ENCODE measurements around the gene NFIL3. TPM values are rescaled to one million over a fixed set of nuclear protein-coding genes. Genes with fewer than 3 reads are reported as not detected.
"Not testable (repeated sequence)": the region's sequence is repeated elsewhere in the genome, so short reads cannot be mapped to it uniquely, and the experiment has no call there.

The NFIL3 gene, protein sequence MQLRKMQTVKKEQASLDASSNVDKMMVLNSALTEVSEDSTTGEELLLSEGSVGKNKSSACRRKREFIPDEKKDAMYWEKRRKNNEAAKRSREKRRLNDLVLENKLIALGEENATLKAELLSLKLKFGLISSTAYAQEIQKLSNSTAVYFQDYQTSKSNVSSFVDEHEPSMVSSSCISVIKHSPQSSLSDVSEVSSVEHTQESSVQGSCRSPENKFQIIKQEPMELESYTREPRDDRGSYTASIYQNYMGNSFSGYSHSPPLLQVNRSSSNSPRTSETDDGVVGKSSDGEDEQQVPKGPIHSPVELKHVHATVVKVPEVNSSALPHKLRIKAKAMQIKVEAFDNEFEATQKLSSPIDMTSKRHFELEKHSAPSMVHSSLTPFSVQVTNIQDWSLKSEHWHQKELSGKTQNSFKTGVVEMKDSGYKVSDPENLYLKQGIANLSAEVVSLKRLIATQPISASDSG
- 10 to 100 TPM; 47.8 to 64.3 (median 61.2) TPM for total RNA-seq

DNA sequence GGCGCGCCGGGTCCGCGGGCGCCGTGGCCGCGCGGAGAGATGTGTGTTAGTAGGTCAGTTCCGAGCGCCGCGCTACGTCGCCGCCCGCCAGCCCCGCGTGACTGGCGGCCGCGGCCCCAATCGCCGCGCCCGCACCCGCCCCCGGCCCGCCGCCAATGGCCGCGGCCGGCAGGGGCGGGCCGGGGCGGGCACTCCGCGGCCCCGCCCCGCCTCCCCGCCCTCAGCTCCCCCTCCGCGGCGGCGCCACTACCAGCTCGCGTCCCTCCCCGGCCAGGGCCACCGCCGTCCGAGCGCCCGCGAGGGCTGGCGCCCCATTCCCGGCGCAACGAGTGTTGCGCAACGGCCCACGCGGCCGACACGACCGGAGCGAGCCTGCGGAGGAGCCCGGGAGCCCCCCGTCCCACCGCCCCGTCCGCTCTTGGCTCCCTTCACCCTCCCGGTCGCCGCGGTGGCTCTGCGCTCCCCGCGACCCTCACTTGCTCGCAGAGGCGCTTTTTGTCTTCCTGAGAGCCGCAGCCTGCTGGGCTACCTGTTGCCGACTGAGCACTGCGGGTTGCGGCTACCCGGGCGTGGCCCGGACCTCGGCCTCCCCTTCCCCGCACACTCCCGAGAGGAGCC, at the start of gene NFIL3:
TSS of gene NFIL3 (minus strand) at position 48 of the 618 bp plus-strand sequence. CDS start 13,098 bp downstream, outside the sequence.
- peaks cover 60% of the 10 kb centered on the region for H3K4me1 Mint-ChIP-seq (ENCODE audit: low read depth)

DNA sequence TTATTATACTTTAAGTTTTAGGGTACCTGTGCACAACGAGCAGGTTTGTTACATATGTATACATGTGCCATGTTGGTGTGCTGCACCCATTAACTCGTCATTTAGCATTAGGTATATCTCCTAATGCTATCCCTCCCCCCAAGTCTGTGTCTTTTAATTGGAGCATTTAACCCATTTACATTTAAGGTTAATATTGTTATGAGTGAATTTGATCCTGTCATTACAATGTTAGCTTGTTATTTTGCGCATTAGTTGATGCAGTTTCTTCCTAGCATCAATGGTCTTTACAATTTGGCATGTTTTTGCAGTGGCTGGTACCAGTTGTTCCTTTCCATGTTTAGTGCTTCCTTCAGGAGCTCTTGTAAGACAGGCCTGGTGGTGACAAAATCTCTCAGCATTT, 47.9 kb upstream of the NFIL3 start:
- ATAC-seq; DNase-seq; H3K36me3 Mint-ChIP-seq (ENCODE audit: insufficient read depth); H3K9me3 Mint-ChIP-seq; H3K4me1 Mint-ChIP-seq (ENCODE audit: low read depth); H3K4me3 Mint-ChIP-seq: not testable (repeated sequence)
- peaks cover 29% of the 10 kb centered on the region for H3K27me3 Mint-ChIP-seq (ENCODE audit: low read depth)

More for the DNA sequence above, at the start of gene NFIL3:
- peak; percentile 84 to 85 for ATAC-seq
- H3K36me3 Mint-ChIP-seq (ENCODE audit: insufficient read depth) = peaks cover 4% of the 10 kb centered on the region
- peak within 1 kb of the TSS; percentile 96 for H3K4me3 Mint-ChIP-seq
- peak; percentile 55 for DNase-seq
- H3K9me3 Mint-ChIP-seq = no peaks in the 10 kb centered on the region
- H3K27me3 Mint-ChIP-seq (ENCODE audit: low read depth) = peaks cover 29% of the 10 kb centered on the region

DNA sequence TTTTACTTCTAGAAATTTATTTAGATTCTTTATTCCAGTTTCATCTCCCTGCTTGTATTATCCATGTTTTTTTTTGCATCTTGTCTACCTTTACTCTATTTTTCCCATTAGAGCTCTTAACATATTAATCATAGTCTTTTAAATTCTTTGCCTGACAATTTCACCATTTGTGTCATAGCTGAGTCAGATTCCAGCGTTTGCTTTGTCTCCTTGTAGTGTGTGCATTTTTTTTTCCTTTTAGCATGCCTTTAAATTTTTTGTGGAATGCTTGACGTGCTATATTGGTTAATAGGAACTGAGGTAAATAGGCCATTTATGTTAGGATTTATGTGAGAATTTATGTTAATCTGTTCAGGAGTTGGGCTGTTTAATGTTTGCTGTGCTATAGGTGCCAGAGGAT, 41.8 kb upstream of the NFIL3 start:
- ATAC-seq = no peak

DNA sequence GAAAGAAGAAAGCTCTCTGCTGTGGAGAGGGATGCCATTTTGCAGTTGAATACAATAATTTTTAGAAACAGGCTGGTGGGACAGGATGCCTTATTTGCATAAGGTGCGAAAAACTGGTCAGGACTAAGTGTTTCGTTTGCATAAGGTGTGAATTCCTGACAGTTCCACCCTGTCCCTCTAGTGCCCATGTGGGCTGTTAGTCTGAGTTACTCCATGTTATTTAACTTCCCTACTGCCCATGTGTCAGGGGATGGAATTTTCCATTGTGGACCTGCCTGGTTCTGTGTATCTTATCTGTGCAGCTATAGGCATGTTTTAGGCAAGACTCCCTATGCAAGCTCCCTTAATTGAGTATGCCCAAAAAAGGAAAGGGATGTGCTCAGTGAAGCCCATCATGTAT, 35.3 kb upstream of the NFIL3 start:
- H3K27me3 Mint-ChIP-seq (ENCODE audit: low read depth) = peaks cover 14% of the 10 kb centered on the region
- H3K9me3 Mint-ChIP-seq = no peaks in the 10 kb centered on the region
- H3K4me3 Mint-ChIP-seq = no peak overlapping the region
- H3K36me3 Mint-ChIP-seq (ENCODE audit: insufficient read depth) = no peaks in the 10 kb centered on the region
- DNase-seq = no peak
- ATAC-seq = no peak
- no peaks in the 10 kb centered on the region for H3K4me1 Mint-ChIP-seq (ENCODE audit: low read depth)

More for the DNA sequence above, 41.8 kb upstream of the NFIL3 start:
- H3K4me3 Mint-ChIP-seq = no peak overlapping the region
- DNase-seq = no peak
- peaks cover 12% of the 10 kb centered on the region for H3K27me3 Mint-ChIP-seq (ENCODE audit: low read depth)
- H3K4me1 Mint-ChIP-seq (ENCODE audit: low read depth) = no peaks in the 10 kb centered on the region
- peaks cover 15% of the 10 kb centered on the region for H3K9me3 Mint-ChIP-seq
- H3K36me3 Mint-ChIP-seq (ENCODE audit: insufficient read depth) = no peaks in the 10 kb centered on the region

DNA sequence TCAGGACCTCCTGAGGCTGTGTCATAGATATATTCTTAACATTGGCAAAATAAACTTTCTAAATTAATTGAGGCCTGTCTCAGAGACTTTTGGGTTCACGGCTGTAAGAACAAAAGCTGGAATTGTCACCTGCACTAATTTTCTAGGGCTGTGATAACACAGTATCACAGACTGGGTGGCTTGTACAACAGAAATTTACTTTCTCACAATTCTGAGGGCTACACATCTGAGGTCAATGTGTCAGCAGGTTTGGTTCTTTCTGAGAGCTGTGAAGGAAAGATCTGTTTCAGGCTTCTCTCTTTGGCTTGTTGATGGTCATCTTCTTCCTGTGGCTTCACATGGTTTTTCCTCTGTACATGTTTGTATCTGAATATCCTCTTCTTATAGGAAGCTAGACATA, 29.2 kb upstream of the NFIL3 start:
- DNase-seq (no peak), ATAC-seq (no peak)
- Mint-ChIP-seq H3K27me3 (ENCODE audit: low read depth) (peaks cover 22% of the 10 kb centered on the region), H3K4me3 (no peak overlapping the region), H3K9me3 (no peaks in the 10 kb centered on the region), H3K4me1 (ENCODE audit: low read depth) (no peaks in the 10 kb centered on the region), H3K36me3 (ENCODE audit: insufficient read depth) (no peaks in the 10 kb centered on the region)

DNA sequence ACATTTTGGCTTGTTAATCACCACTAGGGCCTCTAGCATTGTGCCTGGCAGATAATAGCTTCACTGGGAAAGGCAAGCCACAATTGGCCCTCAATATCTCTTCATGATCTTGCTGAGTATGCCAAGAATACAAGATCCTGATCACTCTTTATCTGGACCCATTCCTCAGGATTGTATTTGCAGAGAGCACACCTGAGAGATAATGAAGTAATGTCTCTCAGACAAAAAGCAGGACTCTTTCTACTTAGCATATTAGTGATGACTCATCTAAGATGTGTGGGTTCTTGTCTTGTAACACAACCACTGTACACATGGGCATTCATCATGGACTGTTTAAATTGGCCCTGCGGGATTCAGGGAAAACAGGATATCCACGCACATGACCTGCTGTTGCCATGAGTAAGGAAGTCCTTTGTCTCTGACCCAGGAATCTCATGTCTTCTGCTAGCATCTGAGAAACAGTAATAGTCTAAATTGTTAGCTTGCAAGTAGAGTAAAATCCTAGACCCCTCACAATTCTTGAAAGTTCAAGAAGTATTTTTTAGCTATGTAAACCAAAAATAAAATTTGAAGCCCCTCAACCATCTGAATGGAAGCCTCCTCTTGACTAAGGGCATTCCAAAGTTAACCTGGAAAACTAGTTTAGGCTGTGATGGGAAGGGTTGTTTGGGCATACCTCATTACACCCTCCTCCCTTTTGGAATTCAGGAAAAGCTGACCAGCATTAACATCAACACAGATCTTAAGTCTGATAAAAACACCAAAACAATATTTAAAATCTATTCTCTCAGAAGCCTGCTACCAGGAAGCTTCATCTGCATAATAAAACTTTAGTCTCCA, 28.0 kb upstream of the NFIL3 start:
- no peaks in the 10 kb centered on the region for H3K9me3 Mint-ChIP-seq
- no peak for ATAC-seq
- no peak for DNase-seq
- no peaks in the 10 kb centered on the region for H3K36me3 Mint-ChIP-seq (ENCODE audit: insufficient read depth)
- no peaks in the 10 kb centered on the region for H3K4me1 Mint-ChIP-seq (ENCODE audit: low read depth)
- H3K27me3 Mint-ChIP-seq (ENCODE audit: low read depth) = peaks cover 23% of the 10 kb centered on the region
- no peak overlapping the region for H3K4me3 Mint-ChIP-seq

DNA sequence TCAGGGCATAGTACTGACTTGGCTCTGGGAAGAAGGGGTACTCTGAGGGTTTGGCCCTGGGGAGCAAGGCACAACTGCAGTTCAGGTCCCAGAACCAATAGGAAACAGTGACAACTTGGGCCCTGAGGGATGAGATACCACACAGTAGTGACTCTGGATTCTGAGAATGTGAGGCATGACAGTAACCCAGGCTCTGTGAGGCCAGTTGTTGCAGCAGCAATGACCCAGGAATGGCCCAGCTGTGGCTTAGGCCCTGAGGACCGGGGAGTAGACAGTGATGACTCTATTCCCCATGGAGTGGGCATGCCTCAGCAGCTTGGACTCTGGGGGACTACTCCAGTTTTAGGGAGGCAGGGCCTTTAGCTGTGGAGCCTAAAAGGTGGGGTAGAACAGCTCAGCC, 21.5 kb upstream of the NFIL3 start:
- Mint-ChIP-seq H3K4me3 (no peak overlapping the region), H3K36me3 (ENCODE audit: insufficient read depth) (no peaks in the 10 kb centered on the region), H3K9me3 (peaks cover 10% of the 10 kb centered on the region), H3K4me1 (ENCODE audit: low read depth) (no peaks in the 10 kb centered on the region), H3K27me3 (ENCODE audit: low read depth) (peaks cover 28% of the 10 kb centered on the region)
- DNase-seq (no peak), ATAC-seq (no peak)

DNA sequence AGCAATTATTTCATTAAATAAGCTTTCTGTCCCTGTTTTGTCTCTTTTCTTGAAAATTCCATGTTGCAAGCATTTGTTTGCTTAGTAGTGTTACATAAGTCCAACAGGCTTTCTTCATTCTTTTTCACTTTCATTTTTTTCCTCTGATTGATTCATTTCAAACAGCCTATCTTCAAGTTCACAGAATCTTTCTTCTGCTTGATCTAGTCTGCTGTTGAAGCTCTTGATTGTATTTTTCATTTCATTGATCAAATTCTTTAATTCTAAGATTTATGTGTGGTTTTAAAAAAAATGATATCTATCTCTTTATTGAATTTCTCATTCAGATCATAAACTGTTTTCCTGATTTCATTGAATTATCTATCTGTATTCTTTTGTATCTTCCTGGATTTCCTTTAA, 20.4 kb upstream of the NFIL3 start:
- Mint-ChIP-seq H3K4me3 (no peak overlapping the region), H3K4me1 (ENCODE audit: low read depth) (no peaks in the 10 kb centered on the region), H3K9me3 (peaks cover 10% of the 10 kb centered on the region), H3K27me3 (ENCODE audit: low read depth) (peaks cover 32% of the 10 kb centered on the region), H3K36me3 (ENCODE audit: insufficient read depth) (no peaks in the 10 kb centered on the region)
- DNase-seq (no peak), ATAC-seq (no peak)

DNA sequence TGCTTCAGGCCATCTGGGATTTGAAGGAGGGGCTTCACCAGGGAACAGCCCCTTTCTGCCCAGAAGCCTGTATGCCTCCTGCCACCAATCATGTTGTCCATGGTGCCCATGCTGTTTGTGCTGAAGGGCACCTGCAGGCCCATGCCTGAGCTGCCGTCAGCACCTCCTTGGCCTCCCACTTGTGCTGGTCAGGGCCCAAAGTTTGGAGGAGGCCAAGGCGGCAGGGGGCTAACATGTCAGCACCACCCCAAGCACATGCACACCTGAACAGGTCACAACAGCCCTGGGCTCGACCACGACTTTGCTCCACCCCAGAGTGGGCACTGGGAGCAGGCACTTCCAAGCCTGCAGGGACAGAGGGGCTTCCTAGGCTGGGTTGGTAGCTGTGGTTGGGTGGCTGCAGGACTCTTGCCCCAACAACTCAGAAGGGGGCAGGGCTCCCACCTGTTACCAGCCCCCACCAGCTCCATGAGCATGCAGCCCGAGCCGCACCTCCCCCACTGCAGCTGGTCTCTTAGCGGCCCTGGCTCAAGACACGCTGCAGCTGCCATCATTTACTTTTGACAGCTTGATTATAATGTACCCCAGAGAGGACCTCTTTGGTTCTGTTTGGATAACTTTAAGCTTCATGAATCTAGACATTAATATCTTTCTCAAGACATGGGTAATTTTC, 19.8 kb upstream of the NFIL3 start:
- peaks cover 37% of the 10 kb centered on the region for H3K27me3 Mint-ChIP-seq (ENCODE audit: low read depth)
- H3K9me3 Mint-ChIP-seq = peaks cover 10% of the 10 kb centered on the region
- ATAC-seq (no peak), DNase-seq (no peak)
- no peaks in the 10 kb centered on the region for H3K36me3 Mint-ChIP-seq (ENCODE audit: insufficient read depth)
- no peaks in the 10 kb centered on the region for H3K4me1 Mint-ChIP-seq (ENCODE audit: low read depth)
- H3K4me3 Mint-ChIP-seq = no peak overlapping the region

DNA sequence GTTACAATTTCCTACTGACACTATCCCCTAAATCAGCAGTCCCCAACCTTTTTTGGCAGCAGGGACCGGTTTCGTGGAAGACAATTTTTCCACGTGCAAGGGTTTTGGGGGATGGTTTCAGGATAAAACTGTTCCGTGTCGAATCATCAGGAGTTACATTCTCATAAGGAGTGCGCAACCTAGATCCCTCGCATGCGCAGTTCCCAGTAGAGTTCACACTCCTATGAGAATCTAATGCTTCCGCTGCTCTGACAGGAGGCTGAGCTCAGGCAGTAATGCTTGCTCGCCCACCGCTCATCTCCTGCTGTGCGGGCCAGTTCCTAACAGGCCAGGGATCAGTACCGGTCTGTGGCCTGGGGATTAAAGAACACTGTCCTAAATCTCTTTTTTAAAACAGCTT, 13.2 kb upstream of the NFIL3 start:
- Mint-ChIP-seq H3K36me3 (ENCODE audit: insufficient read depth) (no peaks in the 10 kb centered on the region), H3K27me3 (ENCODE audit: low read depth) (peaks cover 18% of the 10 kb centered on the region), H3K9me3 (no peaks in the 10 kb centered on the region), H3K4me1 (ENCODE audit: low read depth) (no peaks in the 10 kb centered on the region), H3K4me3 (no peak overlapping the region)
- ATAC-seq (no peak), DNase-seq (no peak)

DNA sequence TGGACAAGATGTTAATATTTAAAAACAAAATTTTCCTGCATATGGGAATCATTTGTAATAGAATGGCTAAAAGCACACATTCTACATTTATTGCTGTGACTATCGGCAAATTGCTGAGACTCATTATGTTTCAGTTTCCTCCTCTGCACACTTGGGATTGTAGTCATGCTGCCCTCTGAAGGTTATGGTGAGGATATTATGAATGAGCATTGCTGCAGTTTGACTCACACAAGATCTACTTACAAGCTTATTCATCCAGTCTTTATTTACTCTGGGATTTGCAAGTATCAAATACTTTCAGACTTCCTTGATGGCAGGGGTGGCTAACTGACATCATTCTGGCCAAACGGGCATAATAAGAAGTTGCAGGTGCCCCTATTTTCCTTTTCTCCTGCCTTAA, 9.5 kb upstream of the NFIL3 start:
- ATAC-seq = peak; percentile 90 to 96
- Mint-ChIP-seq H3K36me3 (ENCODE audit: insufficient read depth) (no peaks in the 10 kb centered on the region), H3K4me1 (ENCODE audit: low read depth) (peaks cover 4% of the 10 kb centered on the region), H3K9me3 (no peaks in the 10 kb centered on the region), H3K4me3 (no peak overlapping the region), H3K27me3 (ENCODE audit: low read depth) (peaks cover 6% of the 10 kb centered on the region)
- no peak for DNase-seq

DNA sequence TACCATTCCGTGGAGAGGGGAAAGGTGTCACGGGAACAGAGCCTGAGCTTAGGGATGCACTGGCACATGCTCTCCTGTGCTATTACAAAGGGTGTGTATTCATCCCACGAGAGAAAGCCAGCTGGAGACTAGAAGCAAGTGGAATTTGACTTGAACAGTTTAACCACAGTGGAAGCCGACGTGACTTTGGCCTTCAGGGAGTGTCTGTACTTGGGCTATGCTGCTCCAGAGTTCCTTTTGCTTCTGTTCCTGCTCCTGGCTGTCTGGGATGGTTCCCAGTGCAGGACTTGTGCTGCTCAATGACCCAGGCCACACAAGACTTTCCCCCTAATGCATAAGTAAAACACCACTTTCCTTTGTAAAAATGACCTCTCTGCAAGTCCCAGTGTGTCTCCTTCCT, 7.9 kb upstream of the NFIL3 start:
- DNase-seq (no peak), ATAC-seq (no peak)
- Mint-ChIP-seq H3K9me3 (no peaks in the 10 kb centered on the region), H3K36me3 (ENCODE audit: insufficient read depth) (no peaks in the 10 kb centered on the region), H3K27me3 (ENCODE audit: low read depth) (peaks cover 5% of the 10 kb centered on the region), H3K4me3 (no peak overlapping the region), H3K4me1 (ENCODE audit: low read depth) (peaks cover 7% of the 10 kb centered on the region)

DNA sequence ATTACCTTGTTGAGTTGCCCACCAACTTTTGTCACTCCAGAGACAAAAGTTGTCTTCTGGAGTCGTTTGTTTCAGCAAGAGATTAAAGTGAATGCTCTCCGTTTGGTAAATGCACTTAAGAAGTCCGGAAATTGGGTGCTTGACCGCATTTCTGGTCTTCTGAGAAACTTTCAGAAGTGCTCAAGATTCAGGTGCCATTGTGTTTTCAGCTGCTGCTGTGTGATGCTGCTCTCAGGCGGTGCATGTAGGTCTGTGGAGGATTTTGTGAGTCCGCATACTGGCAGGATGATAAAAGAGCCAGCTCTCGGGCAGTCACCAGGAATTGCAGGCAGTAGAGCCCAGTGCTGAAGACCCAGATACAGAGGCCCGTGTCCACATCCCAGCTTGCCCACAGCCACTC, 5.9 kb upstream of the NFIL3 start:
- no peak for DNase-seq
- peaks cover 27% of the 10 kb centered on the region for H3K4me1 Mint-ChIP-seq (ENCODE audit: low read depth)
- no peak for ATAC-seq
- peaks cover 8% of the 10 kb centered on the region for H3K27me3 Mint-ChIP-seq (ENCODE audit: low read depth)
- H3K36me3 Mint-ChIP-seq (ENCODE audit: insufficient read depth) = no peaks in the 10 kb centered on the region
- H3K9me3 Mint-ChIP-seq = no peaks in the 10 kb centered on the region
- H3K4me3 Mint-ChIP-seq = no peak overlapping the region

DNA sequence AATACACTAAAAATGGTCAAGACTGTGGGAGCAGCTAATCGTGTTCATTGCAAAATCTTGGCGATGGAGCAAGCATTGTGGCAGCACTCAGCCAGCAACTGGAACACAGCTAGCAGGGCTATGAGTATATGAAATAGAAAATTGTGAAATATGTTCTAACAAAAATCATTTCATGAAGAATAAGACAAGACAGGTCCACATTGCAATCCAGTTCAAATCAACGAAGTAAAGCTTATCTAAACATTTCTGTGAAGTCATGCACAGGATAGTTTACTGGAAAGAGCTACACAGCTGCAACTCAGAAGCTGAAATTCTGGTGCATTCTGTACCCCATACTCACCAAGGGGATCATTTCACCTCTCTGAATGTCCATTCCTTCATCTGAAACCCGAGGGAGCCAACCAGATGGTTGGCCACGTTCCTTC, 5.3 kb upstream of the NFIL3 start:
- H3K36me3 Mint-ChIP-seq (ENCODE audit: insufficient read depth) = no peaks in the 10 kb centered on the region
- no peak for DNase-seq
- no peak overlapping the region for H3K4me3 Mint-ChIP-seq
- peaks cover 27% of the 10 kb centered on the region for H3K4me1 Mint-ChIP-seq (ENCODE audit: low read depth)
- ATAC-seq = no peak
- no peaks in the 10 kb centered on the region for H3K9me3 Mint-ChIP-seq
- peaks cover 8% of the 10 kb centered on the region for H3K27me3 Mint-ChIP-seq (ENCODE audit: low read depth)
